M059J (cell line): Measurements from ENCODE around the gene DPP7. TPM values are rescaled to one million over a fixed set of nuclear protein-coding genes. Genes with fewer than 3 reads are reported as not detected.

Experiments
- DNase-seq: peaks from one replicate; pipeline ENCODE4 v3.0.0-alpha.2; 2012; ENCODE audit warnings: low read depth
- total RNA-seq: library from RNA; depleted of rRNA; stranded (reverse); fragments of >200 nt; shearing (Covaris generic); gene quantifications from 2 replicates; pipeline ENCODE4 v1.2.3, GENCODE V29; 2014; rRNA removed

Gene DPP7
- 26.8 and 30.0 TPM in 2 replicates for total RNA-seq

- DNase-seq = peak; percentile 48
Measured at GRCh38 chr9:137114613-137115393, at the start of gene DPP7. TSS of gene DPP7 (minus strand) at chr9:137114733. CDS start at chr9:137114713, 20 bp downstream.

DNA sequence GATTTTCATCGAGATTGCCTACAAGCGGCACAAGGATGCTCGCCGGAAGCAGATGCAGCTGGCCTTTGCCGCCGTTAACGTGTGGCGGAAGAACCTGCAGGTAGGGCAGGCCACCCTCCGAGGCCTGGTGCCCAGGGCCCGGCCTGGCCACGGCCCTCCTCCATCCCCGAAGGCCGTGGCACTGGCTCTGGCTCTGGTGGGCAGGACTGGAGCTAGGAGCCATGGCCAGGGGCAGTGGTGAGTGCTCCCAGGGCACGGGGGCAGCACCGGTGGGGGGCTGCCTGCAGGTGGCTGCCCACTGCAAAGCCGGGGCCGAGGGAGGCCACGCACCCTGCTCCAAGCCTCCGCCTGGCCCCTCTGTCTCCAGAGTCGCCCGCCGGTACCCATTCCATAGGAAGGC, 49.3 kb upstream of the DPP7 start:
- no peak for DNase-seq

GRCh38 chr9:137163365-137163715, 48.8 kb upstream of the DPP7 start:
- DNase-seq = no peak

DNA sequence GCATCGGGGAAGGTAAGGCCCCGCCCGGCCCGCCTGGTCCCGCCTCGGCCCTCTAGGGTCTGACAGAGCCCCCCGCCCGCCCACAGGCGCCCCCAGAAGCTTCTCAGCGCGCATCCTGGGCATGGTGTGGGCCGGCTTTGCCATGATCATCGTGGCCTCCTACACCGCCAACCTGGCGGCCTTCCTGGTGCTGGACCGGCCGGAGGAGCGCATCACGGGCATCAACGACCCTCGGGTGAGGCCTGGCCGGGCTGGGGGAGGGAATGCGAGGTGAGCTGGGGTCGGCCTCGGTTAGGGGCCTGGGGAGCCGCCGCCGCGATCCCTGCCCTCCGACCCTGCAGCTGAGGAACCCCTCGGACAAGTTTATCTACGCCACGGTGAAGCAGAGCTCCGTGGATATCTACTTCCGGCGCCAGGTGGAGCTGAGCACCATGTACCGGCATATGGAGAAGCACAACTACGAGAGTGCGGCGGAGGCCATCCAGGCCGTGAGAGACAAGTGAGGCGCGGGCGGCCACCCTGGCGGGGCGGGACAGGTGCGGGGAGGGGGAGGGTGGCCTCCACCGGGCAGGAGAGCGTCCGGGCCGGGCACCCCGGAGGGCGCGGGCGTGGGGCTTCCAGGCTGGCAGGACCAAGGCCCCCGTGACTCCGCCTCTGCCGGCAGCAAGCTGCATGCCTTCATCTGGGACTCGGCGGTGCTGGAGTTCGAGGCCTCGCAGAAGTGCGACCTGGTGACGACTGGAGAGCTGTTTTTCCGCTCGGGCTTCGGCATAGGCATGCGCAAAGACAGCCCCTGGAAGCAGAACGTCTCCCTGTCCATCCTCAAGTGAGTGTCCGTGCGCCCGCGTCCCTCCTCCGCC, 48.2 kb upstream of the DPP7 start:
- no peak for DNase-seq

GRCh38 chr9:137161558-137162486, 47.3 kb upstream of the DPP7 start:
- no peak for DNase-seq

GRCh38 chr9:137160716-137161557, 46.4 kb upstream of the DPP7 start:
- DNase-seq = no peak

GRCh38 chr9:137160054-137160425, 45.5 kb upstream of the DPP7 start:
- no peak for DNase-seq

GRCh38 chr9:137159105-137160053, 44.8 kb upstream of the DPP7 start:
- DNase-seq = no peak

GRCh38 chr9:137158625-137159024, 44.1 kb upstream of the DPP7 start:
- DNase-seq = no peak

DNA sequence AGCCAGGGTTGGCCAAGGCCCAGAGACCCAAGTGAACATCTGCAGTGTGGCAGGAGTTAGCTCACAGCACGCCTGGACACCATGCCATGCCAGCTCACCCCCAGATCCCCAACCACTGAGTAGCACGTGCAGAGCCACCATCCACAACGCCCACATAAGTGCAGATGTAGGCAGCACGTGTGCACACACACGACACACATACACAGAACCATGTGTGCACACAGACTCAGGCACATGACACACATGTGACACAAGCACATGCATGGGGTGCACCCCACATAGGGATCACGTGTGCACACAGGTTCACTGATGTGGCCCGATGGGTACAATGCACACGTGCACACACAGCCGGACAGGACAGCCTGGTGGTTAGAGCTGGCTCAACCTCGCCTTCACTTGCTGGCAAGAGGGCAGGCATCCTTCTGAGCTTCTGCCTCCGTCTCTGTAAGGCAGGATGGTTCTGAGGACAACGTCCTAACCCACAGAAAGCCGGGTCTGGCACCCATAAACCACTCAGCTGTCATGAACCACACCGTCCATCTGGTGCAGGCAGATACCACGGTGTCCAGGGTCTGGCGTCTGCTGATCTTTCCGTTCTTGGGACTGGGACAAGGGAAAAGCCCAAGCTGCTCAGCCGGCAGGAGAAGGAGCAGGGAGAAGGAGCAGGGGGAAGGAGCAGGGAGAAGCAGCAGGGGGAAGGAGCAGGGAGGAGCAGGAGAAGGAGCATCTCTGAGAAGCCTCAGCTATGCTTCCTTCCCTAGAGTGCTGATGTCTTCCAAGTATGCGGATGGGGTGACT, 43.3 kb upstream of the DPP7 start:
- DNase-seq = no peak

GRCh38 chr9:137156567-137157375, 42.2 kb upstream of the DPP7 start:
- no peak for DNase-seq

- DNase-seq = no peak
Measured at GRCh38 chr9:137152844-137153405, 38.4 kb upstream of the DPP7 start.

- no peak for DNase-seq
Measured at GRCh38 chr9:137150617-137151457, 36.3 kb upstream of the DPP7 start.

DNA sequence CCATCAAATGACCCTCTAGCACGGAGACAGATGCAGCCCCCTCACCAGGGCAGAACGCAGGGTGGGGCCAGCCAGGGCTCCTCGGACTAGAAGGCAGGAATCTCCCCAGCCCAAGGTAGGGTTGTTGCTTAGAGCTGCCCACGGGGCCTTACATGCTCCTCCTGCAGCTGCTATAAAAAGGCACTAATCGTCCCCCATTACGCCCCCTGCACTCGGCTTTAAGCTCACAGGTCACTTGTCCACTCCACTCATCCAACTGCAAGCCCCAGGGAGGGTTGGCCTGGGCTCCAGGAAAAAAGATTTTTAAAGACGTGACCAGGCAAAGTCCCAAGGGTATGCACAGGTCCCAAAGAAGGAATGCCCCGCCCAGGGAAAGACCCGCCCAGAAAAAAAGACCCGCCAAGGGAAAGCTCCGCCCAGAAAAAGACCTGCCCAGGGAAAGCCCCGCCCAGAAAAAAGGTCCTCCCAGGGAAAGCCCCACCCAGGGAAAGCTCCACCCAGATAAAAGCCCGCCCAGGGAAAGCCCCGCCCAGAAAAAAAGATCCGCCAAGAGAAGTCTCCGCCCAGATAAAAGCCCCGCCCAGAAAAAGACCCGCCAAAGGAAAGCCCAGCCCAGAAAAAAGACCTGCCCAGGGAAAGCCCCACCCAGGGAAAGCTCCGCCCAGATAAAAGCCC, 35.5 kb upstream of the DPP7 start:
- DNase-seq = no peak

GRCh38 chr9:137149363-137149762, 34.8 kb upstream of the DPP7 start:
- DNase-seq = no peak

DNA sequence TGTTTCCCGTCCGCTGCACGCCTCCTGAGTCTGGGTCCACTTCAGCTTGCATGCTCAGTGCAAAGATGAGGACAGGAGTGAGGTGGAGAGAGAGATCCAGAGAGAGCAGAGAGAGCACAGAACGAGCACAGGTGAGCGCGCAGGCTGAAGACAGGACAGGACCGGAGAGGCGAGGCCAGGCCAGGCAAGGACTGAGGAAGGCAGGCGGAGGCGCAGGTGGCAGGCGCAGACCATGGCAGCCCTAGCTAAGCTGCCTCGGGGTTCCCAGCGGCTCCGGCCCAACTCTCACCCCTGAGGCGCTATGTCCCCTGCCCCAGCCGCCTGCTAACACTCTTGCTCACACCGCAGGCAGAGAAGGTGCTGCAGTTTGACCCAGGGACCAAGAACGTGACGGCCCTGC, 34.1 kb upstream of the DPP7 start:
- DNase-seq = no peak
